ENCODE measurements around the gene FNDC7.
"Not testable (repeated sequence)": the region's sequence is repeated elsewhere in the genome, so short reads cannot be mapped to it uniquely, and the experiment has no call there.

The FNDC7 gene

DNA sequence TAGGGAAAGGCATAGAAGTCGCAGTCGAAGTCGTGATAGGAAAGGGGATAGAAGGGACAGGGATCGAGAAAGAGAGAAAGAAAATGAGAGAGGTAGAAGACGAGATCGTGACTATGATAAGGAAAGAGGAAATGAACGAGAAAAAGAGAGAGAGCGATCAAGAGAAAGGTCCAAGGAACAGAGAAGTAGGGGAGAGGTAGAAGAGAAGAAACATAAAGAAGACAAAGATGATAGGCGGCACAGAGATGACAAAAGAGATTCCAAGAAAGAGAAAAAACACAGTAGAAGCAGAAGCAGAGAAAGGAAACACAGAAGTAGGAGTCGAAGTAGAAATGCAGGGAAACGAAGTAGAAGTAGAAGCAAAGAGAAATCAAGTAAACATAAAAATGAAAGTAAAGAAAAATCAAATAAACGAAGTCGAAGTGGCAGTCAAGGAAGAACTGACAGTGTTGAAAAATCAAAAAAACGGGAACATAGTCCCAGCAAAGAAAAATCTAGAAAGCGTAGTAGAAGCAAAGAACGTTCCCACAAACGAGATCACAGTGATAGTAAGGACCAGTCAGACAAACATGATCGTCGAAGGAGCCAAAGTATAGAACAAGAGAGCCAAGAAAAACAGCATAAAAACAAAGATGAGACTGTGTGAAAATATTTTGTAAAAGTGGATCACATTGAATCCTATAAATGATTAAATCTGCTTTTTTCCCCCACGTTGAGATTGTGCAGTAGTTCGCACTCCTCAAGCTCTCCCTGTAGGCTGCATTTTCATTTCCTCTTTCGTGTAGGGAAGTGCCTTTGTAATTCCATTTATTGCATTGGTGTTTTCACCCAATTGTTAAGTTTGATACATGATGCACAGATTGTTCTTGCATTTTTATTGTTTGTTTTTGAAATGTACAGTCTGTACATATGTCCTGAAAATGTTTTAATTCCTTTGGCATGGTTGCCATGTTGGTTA, 13.1 kb upstream of the FNDC7 start:
- no peak overlapping the region for H3K9ac ChIP-seq
- H3K27ac ChIP-seq = no peak overlapping the region
- no peak overlapping the region for H3K4me2 ChIP-seq
- H3K9me3 ChIP-seq = no peaks in the 10 kb centered on the region
- H4K20me1 ChIP-seq = peaks cover 66% of the 10 kb centered on the region
- H3K27me3 ChIP-seq = no peaks in the 10 kb centered on the region
- TF ChIP-seq Cebpa-rat (IDR thresholded peaks at IDR 0.05) = no peak
- no peak overlapping the region for H3K4me3 ChIP-seq
- peaks cover 68% of the 10 kb centered on the region for H3K36me3 ChIP-seq
- H3K4me1 ChIP-seq = peaks cover 11% of the 10 kb centered on the region

DNA sequence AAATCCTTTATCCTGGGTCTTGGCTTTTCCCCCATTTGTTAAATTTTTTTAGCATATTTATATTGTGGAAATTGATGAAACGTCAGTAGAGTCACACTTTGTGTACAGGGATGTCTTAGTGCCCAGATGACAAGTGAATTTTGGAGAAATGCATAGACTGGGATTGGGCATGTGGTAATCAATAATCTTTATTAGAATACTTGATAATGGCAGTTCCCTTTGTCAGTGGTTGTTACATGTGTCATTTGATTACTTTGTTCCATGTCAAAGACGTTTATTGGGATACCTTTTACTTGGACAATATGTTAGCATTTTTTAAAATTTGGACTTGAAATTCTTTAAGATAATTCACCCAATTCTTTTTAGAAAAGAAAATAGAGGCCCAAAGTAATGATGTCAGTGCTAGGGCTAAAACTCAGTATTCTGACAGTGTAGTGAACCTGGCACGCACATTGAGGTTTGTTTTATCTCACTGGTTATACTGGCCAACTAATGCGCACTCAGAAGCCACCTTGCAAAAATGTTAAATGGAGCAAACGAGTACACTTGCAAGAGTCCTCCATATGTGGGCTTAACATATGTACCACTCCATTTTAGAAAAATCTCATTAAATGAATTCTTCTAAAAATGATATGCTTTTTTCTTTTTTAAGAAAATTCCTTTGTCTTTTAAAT, 11.4 kb upstream of the FNDC7 start:
- Histone ChIP-seq H3K36me3 (peaks cover 60% of the 10 kb centered on the region), H3K4me3 (no peak overlapping the region), H3K9me3 (no peaks in the 10 kb centered on the region), H3K27me3 (no peaks in the 10 kb centered on the region), H3K9ac (no peak overlapping the region), H3K27ac (no peak overlapping the region), H4K20me1 (peaks cover 50% of the 10 kb centered on the region), H3K4me1 (no peaks in the 10 kb centered on the region), H3K4me2 (no peak overlapping the region)
- TF ChIP-seq Cebpa-rat (IDR thresholded peaks at IDR 0.05) = no peak

DNA sequence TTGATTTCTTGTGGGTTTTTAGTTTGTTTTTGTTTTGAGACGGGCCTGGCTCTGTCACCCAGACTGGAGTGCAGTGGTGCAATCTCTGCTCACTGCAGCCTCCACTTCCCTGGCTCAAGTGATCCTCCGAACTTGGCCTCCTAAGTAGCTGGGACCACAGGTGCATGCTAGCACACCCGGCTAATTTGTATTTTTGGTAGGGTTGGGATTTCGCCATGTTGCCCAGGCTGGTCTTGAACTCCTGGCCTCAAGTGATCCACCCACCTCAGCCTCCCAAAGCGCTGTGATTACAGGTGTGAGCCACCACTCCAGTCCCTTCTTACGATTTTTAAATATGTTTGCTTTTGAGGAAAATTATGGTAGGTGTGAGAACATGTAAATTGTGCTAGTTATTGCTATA, 10.6 kb upstream of the FNDC7 start:
- Histone ChIP-seq H3K36me3 (peaks cover 52% of the 10 kb centered on the region), H4K20me1 (peaks cover 43% of the 10 kb centered on the region)
- not testable (repeated sequence) for H3K4me3 ChIP-seq, H3K9ac ChIP-seq, H3K4me1 ChIP-seq, H3K4me2 ChIP-seq, H3K9me3 ChIP-seq, H3K27ac ChIP-seq, H3K27me3 ChIP-seq

DNA sequence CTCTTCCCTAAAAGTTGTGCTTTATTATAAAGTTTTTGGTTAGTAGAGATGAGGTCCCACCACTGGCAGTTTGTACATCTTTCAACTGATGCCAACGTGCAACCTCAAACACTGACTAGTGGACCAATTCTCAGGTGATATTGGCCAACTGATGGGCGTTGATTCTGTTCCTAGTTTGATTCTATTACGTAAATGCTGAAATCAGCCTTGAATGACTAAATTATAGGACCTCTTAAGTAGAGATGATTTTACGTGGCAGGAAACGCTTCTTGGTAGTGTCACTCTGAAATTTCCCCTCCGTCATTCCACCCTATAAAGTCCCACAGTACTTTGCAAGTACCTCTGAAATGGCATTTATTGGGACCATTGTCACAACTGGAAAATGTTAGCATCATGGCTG, 8.8 kb upstream of the FNDC7 start:
- peaks cover 32% of the 10 kb centered on the region for H4K20me1 ChIP-seq
- H3K9me3 ChIP-seq = no peaks in the 10 kb centered on the region
- no peak overlapping the region for H3K27ac ChIP-seq
- H3K4me1 ChIP-seq = no peaks in the 10 kb centered on the region
- no peaks in the 10 kb centered on the region for H3K27me3 ChIP-seq
- H3K36me3 ChIP-seq = peaks cover 34% of the 10 kb centered on the region
- H3K4me2 ChIP-seq = no peak overlapping the region
- no peak overlapping the region for H3K4me3 ChIP-seq
- no peak overlapping the region for H3K9ac ChIP-seq
- no peak for TF ChIP-seq Cebpa-rat (IDR thresholded peaks at IDR 0.05)

DNA sequence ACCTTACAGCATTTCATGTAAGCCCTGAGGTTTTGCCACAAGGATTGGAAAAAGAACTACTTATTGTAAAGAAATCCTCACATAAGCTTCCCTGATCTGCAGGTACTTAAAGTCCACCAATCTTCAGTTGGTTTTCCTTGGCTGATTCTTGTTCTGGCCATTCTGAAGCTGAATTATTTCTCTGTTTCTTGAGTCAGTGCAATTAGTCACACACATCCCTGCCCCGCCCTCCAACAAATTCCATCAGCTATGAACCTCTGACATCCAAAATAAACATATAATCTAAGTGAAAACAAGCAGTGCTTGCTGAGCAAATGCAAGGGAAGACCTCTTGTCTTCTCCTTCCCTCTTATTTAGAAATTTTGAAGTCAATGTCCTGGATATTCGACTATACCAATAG, 8.2 kb upstream of the FNDC7 start:
- no peak overlapping the region for H3K4me3 ChIP-seq
- H3K9ac ChIP-seq = no peak overlapping the region
- no peaks in the 10 kb centered on the region for H3K4me1 ChIP-seq
- H3K27ac ChIP-seq = no peak overlapping the region
- H4K20me1 ChIP-seq = peaks cover 26% of the 10 kb centered on the region
- no peak overlapping the region for H3K4me2 ChIP-seq
- no peaks in the 10 kb centered on the region for H3K9me3 ChIP-seq
- H3K36me3 ChIP-seq = peaks cover 28% of the 10 kb centered on the region
- TF ChIP-seq Cebpa-rat (IDR thresholded peaks at IDR 0.05) = no peak
- no peaks in the 10 kb centered on the region for H3K27me3 ChIP-seq

DNA sequence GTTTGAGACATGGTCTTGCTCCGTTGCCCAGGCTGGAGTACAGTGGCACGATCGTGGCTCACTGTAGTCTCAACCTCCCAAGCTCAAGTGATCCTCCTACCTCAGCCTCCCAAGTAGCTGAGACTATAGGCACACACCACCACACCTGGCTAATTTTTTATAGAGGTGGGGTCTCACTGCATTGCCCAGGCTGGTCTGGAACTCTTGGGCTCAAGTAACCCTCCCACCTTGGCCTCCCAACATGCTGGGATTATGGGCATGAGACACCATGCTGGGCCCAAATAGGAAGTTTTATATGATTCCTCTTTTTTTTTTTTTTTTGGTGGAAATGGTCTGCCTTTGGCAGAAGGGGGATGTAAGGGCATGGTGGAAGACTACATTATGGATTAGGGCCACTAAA, 6.1 kb upstream of the FNDC7 start:
- Histone ChIP-seq H4K20me1 (peaks cover 7% of the 10 kb centered on the region; the same call in 1 of the 2 replicates), H3K4me1 (no peaks in the 10 kb centered on the region), H3K9me3 (no peaks in the 10 kb centered on the region), H3K9ac (no peak overlapping the region), H3K4me3 (no peak overlapping the region), H3K4me2 (no peak overlapping the region), H3K27ac (no peak overlapping the region), H3K27me3 (no peaks in the 10 kb centered on the region), H3K36me3 (peaks cover 7% of the 10 kb centered on the region)
- no peak for TF ChIP-seq Cebpa-rat (IDR thresholded peaks at IDR 0.05)

DNA sequence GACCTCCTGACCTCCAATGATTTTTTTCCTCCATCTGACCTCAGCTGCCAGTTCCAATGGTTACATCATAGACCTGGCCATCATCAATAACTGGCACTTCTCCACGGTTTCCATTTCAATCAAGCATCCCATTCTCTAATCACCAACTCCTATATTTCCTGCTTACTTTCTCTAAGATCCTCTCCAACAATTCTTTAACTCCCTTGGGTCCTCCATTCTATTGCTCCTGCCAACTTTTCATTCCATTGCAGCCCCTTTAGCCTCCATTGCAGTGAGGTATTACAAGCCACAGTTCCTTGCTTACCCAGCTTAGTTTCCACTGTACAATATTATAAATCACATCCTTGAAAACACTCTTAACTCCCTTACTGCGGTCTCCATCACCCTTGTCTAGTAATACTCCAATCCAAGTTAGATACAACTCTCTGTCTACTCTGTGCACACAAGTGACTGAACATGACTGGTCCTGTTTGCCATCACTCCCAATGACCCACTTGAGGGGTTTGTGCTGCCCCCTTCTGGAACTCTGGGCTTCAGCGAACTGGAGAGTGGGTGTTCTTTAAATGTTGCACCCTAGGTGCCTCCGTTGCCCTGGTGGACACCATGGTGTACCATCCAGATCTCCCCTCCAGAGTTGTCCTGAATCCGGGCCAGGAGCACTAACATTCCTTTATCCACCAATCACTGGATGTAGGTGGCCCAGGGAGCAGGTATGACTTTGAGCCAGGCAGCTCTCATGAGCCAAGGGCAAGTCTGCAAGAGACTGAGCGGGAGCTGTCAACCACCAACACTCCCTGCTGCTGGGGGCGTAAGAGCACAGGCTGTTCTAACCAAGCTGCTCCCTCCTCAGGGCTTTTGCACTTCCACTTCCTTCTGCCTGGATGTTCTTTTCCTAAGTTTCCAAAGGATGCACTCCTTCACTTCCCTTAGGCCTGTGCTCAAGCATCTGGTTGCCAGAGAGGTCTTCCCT, 3.7 kb upstream of the FNDC7 start:
- H3K36me3 ChIP-seq = no peaks in the 10 kb centered on the region
- H3K27me3 ChIP-seq = no peaks in the 10 kb centered on the region
- no peak overlapping the region for H3K4me3 ChIP-seq
- no peak for TF ChIP-seq Cebpa-rat (IDR thresholded peaks at IDR 0.05)
- no peaks in the 10 kb centered on the region for H4K20me1 ChIP-seq
- no peak overlapping the region for H3K9ac ChIP-seq
- no peak overlapping the region for H3K27ac ChIP-seq
- no peak overlapping the region for H3K4me2 ChIP-seq
- H3K4me1 ChIP-seq = no peaks in the 10 kb centered on the region
- H3K9me3 ChIP-seq = no peaks in the 10 kb centered on the region

DNA sequence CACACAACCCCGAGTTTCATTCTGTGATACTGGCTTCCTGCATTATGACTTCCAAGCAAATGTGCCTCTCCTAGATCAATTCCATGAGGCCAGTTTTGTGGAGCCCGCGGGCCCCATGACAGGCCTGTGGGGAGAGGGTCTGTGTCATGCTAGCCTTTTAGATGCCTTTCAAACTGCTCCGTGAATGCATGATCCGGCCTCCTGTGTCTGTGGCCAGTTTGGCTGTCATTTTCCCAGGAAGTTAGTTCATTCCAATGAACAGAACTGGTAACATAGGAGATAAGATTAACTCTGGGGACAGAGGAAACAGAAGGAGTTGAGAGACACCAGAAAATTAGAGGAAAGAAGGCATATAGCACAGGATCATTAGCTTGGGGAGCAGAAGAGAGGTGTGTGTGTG, 3.2 kb downstream of the FNDC7 start:
- H3K27me3 ChIP-seq = no peaks in the 10 kb centered on the region
- H3K27ac ChIP-seq = no peak overlapping the region
- no peaks in the 10 kb centered on the region for H3K9me3 ChIP-seq
- no peak overlapping the region for H3K4me2 ChIP-seq
- no peaks in the 10 kb centered on the region for H3K36me3 ChIP-seq
- TF ChIP-seq Cebpa-rat (IDR thresholded peaks at IDR 0.05) = no peak
- H3K4me3 ChIP-seq = no peak overlapping the region
- H4K20me1 ChIP-seq = no peaks in the 10 kb centered on the region
- no peak overlapping the region for H3K9ac ChIP-seq
- H3K4me1 ChIP-seq = peaks cover 5% of the 10 kb centered on the region

DNA sequence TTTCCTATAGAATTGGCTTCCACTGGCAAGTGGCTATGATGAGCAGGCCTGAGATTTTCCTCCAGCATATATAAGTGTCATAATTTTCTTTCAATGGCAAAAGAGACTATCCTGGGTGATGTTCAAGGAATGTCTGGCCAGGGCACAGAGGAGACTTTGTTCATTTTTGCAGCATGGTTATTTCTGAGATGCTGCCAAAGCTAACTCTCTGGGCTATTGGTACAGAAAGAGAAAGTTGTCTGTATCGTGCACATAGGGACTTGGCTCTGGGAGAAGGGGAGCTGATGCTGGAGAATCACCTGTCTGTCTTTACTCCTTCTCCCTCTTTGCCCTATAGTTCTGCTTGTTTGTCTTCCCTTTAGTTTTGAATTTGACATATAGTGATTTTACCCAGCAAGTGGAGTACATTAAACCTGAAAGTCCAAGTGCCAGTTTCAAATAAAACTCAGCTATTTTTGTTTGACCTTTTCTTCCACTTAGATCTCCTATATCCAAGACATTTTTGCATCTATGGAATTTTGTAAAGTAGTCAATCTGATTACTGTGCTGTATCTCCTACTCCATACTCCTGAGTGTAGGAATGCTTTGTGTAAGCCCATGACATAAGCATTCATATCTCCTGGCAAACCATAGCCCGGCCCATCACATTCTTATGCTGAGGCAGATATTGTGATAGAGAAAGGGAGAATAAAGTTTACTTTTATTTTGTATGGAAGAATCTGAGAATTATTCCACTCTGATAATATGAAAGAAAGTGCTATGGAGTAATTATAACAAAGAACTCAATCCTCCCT, 3.9 kb downstream of the FNDC7 start:
- Histone ChIP-seq H3K4me1 (peaks cover 5% of the 10 kb centered on the region), H3K9ac (no peak overlapping the region), H3K27me3 (no peaks in the 10 kb centered on the region)

More for the DNA sequence above, 3.9 kb downstream of the FNDC7 start:
- H3K36me3 ChIP-seq = no peaks in the 10 kb centered on the region
- H3K4me3 ChIP-seq = no peak overlapping the region
- no peak overlapping the region for H3K27ac ChIP-seq
- H3K4me2 ChIP-seq = no peak overlapping the region
- H3K9me3 ChIP-seq = no peaks in the 10 kb centered on the region
- H4K20me1 ChIP-seq = no peaks in the 10 kb centered on the region
- no peak for TF ChIP-seq Cebpa-rat (IDR thresholded peaks at IDR 0.05)

Data from BLaER1 (cell line).